Measurements from ENCODE around the gene ARAF. TPM values are rescaled to one million over a fixed set of nuclear protein-coding genes. Genes with fewer than 3 reads are reported as not detected.

ARAF gene
- total RNA-seq, 1 donor from 2014 or later = 66.8 TPM

GRCh38 chrX:47605024-47605423 lies 44.0 kb downstream of the ARAF start:
- no peak for DNase-seq (ENCODE audit: extremely low spot score, unreplicated experiment)
- Mint-ChIP-seq H3K27me3 (ENCODE audit: unreplicated experiment) (peaks cover 2% of the 10 kb centered on the region), H3K36me3 (ENCODE audit: unreplicated experiment) (no peaks in the 10 kb centered on the region), H3K4me1 (ENCODE audit: unreplicated experiment) (peaks cover 2% of the 10 kb centered on the region), H3K4me3 (ENCODE audit: unreplicated experiment) (no peak overlapping the region), H3K27ac (ENCODE audit: unreplicated experiment) (no peak overlapping the region), H3K9me3 (ENCODE audit: unreplicated experiment) (peaks cover 16% of the 10 kb centered on the region)
- TF ChIP-seq CTCF (IDR thresholded peaks at IDR 0.05) = no peak

- Mint-ChIP-seq H3K4me1 (ENCODE audit: unreplicated experiment) (peaks cover 2% of the 10 kb centered on the region), H3K27ac (ENCODE audit: unreplicated experiment) (no peak overlapping the region), H3K27me3 (ENCODE audit: unreplicated experiment) (no peaks in the 10 kb centered on the region), H3K4me3 (ENCODE audit: unreplicated experiment) (no peak overlapping the region), H3K36me3 (ENCODE audit: unreplicated experiment) (no peaks in the 10 kb centered on the region), H3K9me3 (ENCODE audit: unreplicated experiment) (no peaks in the 10 kb centered on the region)
- peak; percentile 10 for DNase-seq (ENCODE audit: extremely low spot score, unreplicated experiment)
- no peak for TF ChIP-seq CTCF (IDR thresholded peaks at IDR 0.05)
These were observed 46.1 kb downstream of the ARAF start for GRCh38 chrX:47607091-47607490.

- Mint-ChIP-seq H3K4me1 (ENCODE audit: unreplicated experiment) (peaks cover 2% of the 10 kb centered on the region), H3K27me3 (ENCODE audit: unreplicated experiment) (no peaks in the 10 kb centered on the region), H3K27ac (ENCODE audit: unreplicated experiment) (no peak overlapping the region), H3K36me3 (ENCODE audit: unreplicated experiment) (no peaks in the 10 kb centered on the region), H3K4me3 (ENCODE audit: unreplicated experiment) (no peak overlapping the region), H3K9me3 (ENCODE audit: unreplicated experiment) (no peaks in the 10 kb centered on the region)
- peak; percentile 76 for DNase-seq (ENCODE audit: extremely low spot score, unreplicated experiment)
- TF ChIP-seq CTCF (IDR thresholded peaks at IDR 0.05) = no peak
These were observed 47.3 kb downstream of the ARAF start for GRCh38 chrX:47608130-47608810.

GRCh38 chrX:47610511-47610910 lies 49.5 kb downstream of the ARAF start:
- no peak for DNase-seq (ENCODE audit: extremely low spot score, unreplicated experiment)
- Mint-ChIP-seq H3K4me3 (ENCODE audit: unreplicated experiment) (no peak overlapping the region), H3K36me3 (ENCODE audit: unreplicated experiment) (no peaks in the 10 kb centered on the region), H3K9me3 (ENCODE audit: unreplicated experiment) (no peaks in the 10 kb centered on the region), H3K4me1 (ENCODE audit: unreplicated experiment) (peaks cover 2% of the 10 kb centered on the region), H3K27ac (ENCODE audit: unreplicated experiment) (no peak overlapping the region), H3K27me3 (ENCODE audit: unreplicated experiment) (no peaks in the 10 kb centered on the region)
- no peak for TF ChIP-seq CTCF (IDR thresholded peaks at IDR 0.05)

GRCh38 chrX:47611489-47611888 lies 50.5 kb downstream of the ARAF start:
- Mint-ChIP-seq H3K4me3 (ENCODE audit: unreplicated experiment) (no peak overlapping the region), H3K9me3 (ENCODE audit: unreplicated experiment) (no peaks in the 10 kb centered on the region), H3K27me3 (ENCODE audit: unreplicated experiment) (peaks cover 5% of the 10 kb centered on the region), H3K4me1 (ENCODE audit: unreplicated experiment) (peaks cover 2% of the 10 kb centered on the region), H3K36me3 (ENCODE audit: unreplicated experiment) (no peaks in the 10 kb centered on the region), H3K27ac (ENCODE audit: unreplicated experiment) (no peak overlapping the region)
- TF ChIP-seq CTCF (IDR thresholded peaks at IDR 0.05) = no peak
- DNase-seq (ENCODE audit: extremely low spot score, unreplicated experiment) = no peak
